A549 (cell line): ENCODE results near the gene TBL1X.

Experiments
- CHD2 ChIP-seq: fragments of 150-350 bp; IDR thresholded peaks from 2 replicates; pipeline ENCODE4 v1.6.1; 2014; ENCODE audit warnings: low read length; ENCODE audit not compliant: partially characterized antibody
- GATA3 ChIP-seq: IDR thresholded peaks from 2 replicates; pipeline ENCODE4 v1.6.1; 2012; ENCODE audit warnings: borderline replicate concordance
- MAFK ChIP-seq: fragments of 450-650 bp; IDR thresholded peaks from 2 replicates; pipeline ENCODE4 v1.6.1; 2014; ENCODE audit not compliant: partially characterized antibody
- MAZ ChIP-seq: fragments of 150-350 bp; IDR thresholded peaks from 2 replicates; pipeline ENCODE4 v1.6.1; 2014; ENCODE audit warnings: antibody characterized with exemption, low read depth, low read length, borderline replicate concordance
- MYC ChIP-seq: IDR thresholded peaks from 2 replicates; pipeline ENCODE4 v1.6.1; 2012; ENCODE audit warnings: mild to moderate bottlenecking, inconsistent platforms, low read length, improper control_type of control experiment, borderline replicate concordance
- TF ChIP-seq, protein P1 (sequence below): fragments of >200 bp; sonication (Bioruptor Twin); formaldehyde crosslinking; IDR thresholded peaks from 3 replicates; pipeline ENCODE4 v1.5.1; 2016
- TF ChIP-seq, protein P2 (sequence below): IDR thresholded peaks from 2 replicates; pipeline ENCODE4 v1.6.1; 2012

DNA sequence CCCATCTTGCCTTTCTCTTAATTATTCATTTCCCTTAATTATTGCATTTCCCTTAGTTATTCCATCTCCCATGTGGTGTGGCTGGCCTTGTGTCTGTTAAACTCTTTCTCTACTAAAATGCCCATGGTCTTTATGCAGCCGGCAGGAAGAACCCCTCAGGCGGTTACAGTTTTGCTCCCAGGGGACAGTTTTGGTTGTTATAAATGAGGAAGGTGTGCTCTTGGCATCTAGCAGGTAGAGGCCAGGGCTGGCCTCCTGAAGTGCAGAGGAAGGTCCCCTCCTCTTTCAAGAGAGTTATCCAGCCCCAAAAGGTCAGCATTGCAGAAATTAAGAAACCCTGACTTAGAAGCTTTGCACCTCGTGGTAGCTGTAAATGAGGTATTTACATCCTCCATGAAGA lies 18.0 kb downstream of the TBL1X start:
- TF ChIP-seq MAZ (no peak), MYC (no peak), MAFK (no peak), GATA3 (no peak), CHD2 (no peak)
- TF ChIP-seq, protein P1, sequence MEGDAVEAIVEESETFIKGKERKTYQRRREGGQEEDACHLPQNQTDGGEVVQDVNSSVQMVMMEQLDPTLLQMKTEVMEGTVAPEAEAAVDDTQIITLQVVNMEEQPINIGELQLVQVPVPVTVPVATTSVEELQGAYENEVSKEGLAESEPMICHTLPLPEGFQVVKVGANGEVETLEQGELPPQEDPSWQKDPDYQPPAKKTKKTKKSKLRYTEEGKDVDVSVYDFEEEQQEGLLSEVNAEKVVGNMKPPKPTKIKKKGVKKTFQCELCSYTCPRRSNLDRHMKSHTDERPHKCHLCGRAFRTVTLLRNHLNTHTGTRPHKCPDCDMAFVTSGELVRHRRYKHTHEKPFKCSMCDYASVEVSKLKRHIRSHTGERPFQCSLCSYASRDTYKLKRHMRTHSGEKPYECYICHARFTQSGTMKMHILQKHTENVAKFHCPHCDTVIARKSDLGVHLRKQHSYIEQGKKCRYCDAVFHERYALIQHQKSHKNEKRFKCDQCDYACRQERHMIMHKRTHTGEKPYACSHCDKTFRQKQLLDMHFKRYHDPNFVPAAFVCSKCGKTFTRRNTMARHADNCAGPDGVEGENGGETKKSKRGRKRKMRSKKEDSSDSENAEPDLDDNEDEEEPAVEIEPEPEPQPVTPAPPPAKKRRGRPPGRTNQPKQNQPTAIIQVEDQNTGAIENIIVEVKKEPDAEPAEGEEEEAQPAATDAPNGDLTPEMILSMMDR = no peak
- TF ChIP-seq, protein P2, sequence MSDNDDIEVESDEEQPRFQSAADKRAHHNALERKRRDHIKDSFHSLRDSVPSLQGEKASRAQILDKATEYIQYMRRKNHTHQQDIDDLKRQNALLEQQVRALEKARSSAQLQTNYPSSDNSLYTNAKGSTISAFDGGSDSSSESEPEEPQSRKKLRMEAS = no peak
